ENCODE measurements around the gene LAMA2. TPM values are rescaled to one million over a fixed set of nuclear protein-coding genes. Genes with fewer than 3 reads are reported as not detected.

The LAMA2 gene
- total RNA-seq, 4 donors from 2014 or later: 23.4 to 80.8 (median 28.2) TPM

- WGBS, 2 donors: 62 to 64% methylated on average over 2 of the region's 2 CpGs
- DNase-seq (ENCODE audit: low spot score in 2 of 2): no peak
- no peak for TF ChIP-seq POLR2A (IDR thresholded peaks at IDR 0.05)
- TF ChIP-seq, protein P1, sequence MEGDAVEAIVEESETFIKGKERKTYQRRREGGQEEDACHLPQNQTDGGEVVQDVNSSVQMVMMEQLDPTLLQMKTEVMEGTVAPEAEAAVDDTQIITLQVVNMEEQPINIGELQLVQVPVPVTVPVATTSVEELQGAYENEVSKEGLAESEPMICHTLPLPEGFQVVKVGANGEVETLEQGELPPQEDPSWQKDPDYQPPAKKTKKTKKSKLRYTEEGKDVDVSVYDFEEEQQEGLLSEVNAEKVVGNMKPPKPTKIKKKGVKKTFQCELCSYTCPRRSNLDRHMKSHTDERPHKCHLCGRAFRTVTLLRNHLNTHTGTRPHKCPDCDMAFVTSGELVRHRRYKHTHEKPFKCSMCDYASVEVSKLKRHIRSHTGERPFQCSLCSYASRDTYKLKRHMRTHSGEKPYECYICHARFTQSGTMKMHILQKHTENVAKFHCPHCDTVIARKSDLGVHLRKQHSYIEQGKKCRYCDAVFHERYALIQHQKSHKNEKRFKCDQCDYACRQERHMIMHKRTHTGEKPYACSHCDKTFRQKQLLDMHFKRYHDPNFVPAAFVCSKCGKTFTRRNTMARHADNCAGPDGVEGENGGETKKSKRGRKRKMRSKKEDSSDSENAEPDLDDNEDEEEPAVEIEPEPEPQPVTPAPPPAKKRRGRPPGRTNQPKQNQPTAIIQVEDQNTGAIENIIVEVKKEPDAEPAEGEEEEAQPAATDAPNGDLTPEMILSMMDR (IDR thresholded peaks at IDR 0.05): no peak
- H3K4me3 ChIP-seq (ENCODE audit: low read depth, poor library complexity, severe bottlenecking): no peak overlapping the region
- intact Hi-C loops (cut with DNase I; ENCODE audit: low total_unique reads): no loop called here
Measured at GRCh38 chr6:129488313-129488712, 605.4 kb downstream of the LAMA2 start.

DNA sequence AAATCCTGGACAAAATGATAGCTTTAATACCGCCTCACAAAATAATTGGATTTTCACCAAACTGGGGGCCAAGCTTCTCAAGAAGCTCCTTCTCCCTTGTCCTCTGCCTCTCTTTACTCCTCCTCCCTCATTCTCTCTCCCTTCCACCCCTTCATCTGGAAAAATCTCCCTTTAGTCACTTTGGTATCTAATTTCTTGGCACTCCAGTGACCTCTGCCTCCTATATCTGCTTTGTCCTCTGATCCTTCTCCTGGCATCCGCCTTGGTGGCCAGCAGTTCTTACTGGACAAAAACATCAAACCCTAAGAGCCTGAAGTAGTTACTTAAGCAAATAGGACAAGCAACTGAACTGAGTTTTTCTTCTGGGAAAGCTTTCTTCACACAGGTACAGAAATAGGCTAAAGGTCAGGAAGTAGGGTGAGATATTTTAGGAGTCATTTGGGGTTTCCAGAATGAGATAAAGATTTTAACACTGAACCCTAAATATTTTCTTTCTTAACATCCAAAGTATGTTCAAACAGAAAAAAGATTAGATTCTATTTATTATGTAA, 606.4 kb downstream of the LAMA2 start:
- TF ChIP-seq POLR2A (IDR thresholded peaks at IDR 0.05): no peak
- TF ChIP-seq, protein P1 (IDR thresholded peaks at IDR 0.05): no peak
- 92 to 96% methylated on average over 2 of the region's 2 CpGs for WGBS, 2 donors
- no peak for DNase-seq (ENCODE audit: low spot score in 2 of 2)
- intact Hi-C loops (cut with DNase I; ENCODE audit: low total_unique reads): no loop called here
- no peak overlapping the region for H3K4me3 ChIP-seq (ENCODE audit: low read depth, poor library complexity, severe bottlenecking)

- WGBS, 2 donors: 10 to 11% methylated on average over 9 of the region's 9 CpGs
- peak in 1 of 2 donors; percentile 66 for DNase-seq (ENCODE audit: low spot score in 2 of 2)
- no peak overlapping the region for H3K4me3 ChIP-seq (ENCODE audit: low read depth, poor library complexity, severe bottlenecking)
- intact Hi-C loops (cut with DNase I; ENCODE audit: low total_unique reads): no loop called here
- TF ChIP-seq, protein P1 (IDR thresholded peaks at IDR 0.05): no peak
- no peak for TF ChIP-seq POLR2A (IDR thresholded peaks at IDR 0.05)
Measured at GRCh38 chr6:129490521-129491255, 607.8 kb downstream of the LAMA2 start.

GRCh38 chr6:129491436-129491835, 608.5 kb downstream of the LAMA2 start:
- DNase-seq (ENCODE audit: low spot score in 2 of 2): no peak
- 88 to 92% methylated on average over 6 of the region's 6 CpGs for WGBS, 2 donors
- TF ChIP-seq POLR2A (IDR thresholded peaks at IDR 0.05): no peak
- TF ChIP-seq, protein P1 (IDR thresholded peaks at IDR 0.05): no peak
- H3K4me3 ChIP-seq (ENCODE audit: low read depth, poor library complexity, severe bottlenecking): no peak overlapping the region
- intact Hi-C loops (cut with DNase I; ENCODE audit: low total_unique reads): no loop called here

- TF ChIP-seq, protein P1 (IDR thresholded peaks at IDR 0.05): no peak
- no peak for TF ChIP-seq POLR2A (IDR thresholded peaks at IDR 0.05)
- no peak for DNase-seq (ENCODE audit: low spot score in 2 of 2)
- 90 to 92% methylated on average over 4 of the region's 4 CpGs for WGBS, 2 donors
- H3K4me3 ChIP-seq (ENCODE audit: low read depth, poor library complexity, severe bottlenecking): no peak overlapping the region
- intact Hi-C loops (cut with DNase I; ENCODE audit: low total_unique reads): no loop called here
Measured at GRCh38 chr6:129492260-129492659, 609.3 kb downstream of the LAMA2 start.
